ENCODE data around the gene RFLNA. TPM values are rescaled to one million over a fixed set of nuclear protein-coding genes. Genes with fewer than 3 reads are reported as not detected.

The RFLNA gene
- total and polyA plus RNA-seq, 2 of the 13 experiments (the other 11 are each of a cell fraction or from before 2014, with no cell fraction given): not detected

GRCh38 chr12:124247331-124247730 lies 47.6 kb upstream of the RFLNA start:
- ChIA-PET CTCF (ENCODE audit: low intra/inter-chr PET ratio, low total read pairs) (no interaction called here), POLR2A (no interaction called here)
- intact Hi-C loops (cut with micrococcal nuclease; ENCODE audit: unreplicated experiment) (no loop called here), in situ Hi-C loops (cut with HindIII; ENCODE audit: extremely low pct_ligation_motif_present, low pct_unique_long_range_greater_than_20kb) (no loop called here)
- WGBS (ENCODE audit: low lambda C conversion rate): 13% methylated on average over 2 of the region's 2 CpGs
- no peaks in the 10 kb centered on the region for H3K79me2 ChIP-seq (ENCODE audit: insufficient read depth, low read length)
- H3K4me2 ChIP-seq (ENCODE audit: low read depth, low read length): no peak overlapping the region
- no peak overlapping the region for H3K4me3 ChIP-seq (replicated peaks in 1 of 3; ENCODE audit: insufficient read depth in 1 of 3, low read depth in 2 of 3, low read length in 3 of 3)
- ATAC-seq (no peak), DNase-seq (ENCODE audit: low spot score) (no peak), FAIRE-seq (no peak)
- no TSS peak for BruUV-seq (replicated peaks)
- H3K27ac ChIP-seq (ENCODE audit: extremely low read length, insufficient read depth, low read length): no peak overlapping the region
- peaks cover 8% of the 10 kb centered on the region for H3K4me1 ChIP-seq (ENCODE audit: insufficient read depth, low read length)
- TF ChIP-seq TBP (CRISPR knock-in tag; IDR thresholded peaks at IDR 0.05): no peak
- TF ChIP-seq SMYD3 (CRISPR knock-in tag; IDR thresholded peaks at IDR 0.05): no peak
- no peak for TF ChIP-seq ZNF709 (CRISPR knock-in tag; IDR thresholded peaks at IDR 0.05)
- no peak for TF ChIP-seq PTBP1 (IDR thresholded peaks at IDR 0.05; ENCODE audit: low read depth, low read length, poor library complexity, severe bottlenecking)
- no peak for TF ChIP-seq SNAI1 (CRISPR knock-in tag; IDR thresholded peaks at IDR 0.05; ENCODE audit: borderline replicate concordance)
- TF ChIP-seq ZXDC (CRISPR knock-in tag; IDR thresholded peaks at IDR 0.05): no peak
- no peaks in the 10 kb centered on the region for H3K36me3 ChIP-seq (replicated peaks in 1 of 2; ENCODE audit: control insufficient read depth in 1 of 2, insufficient read depth in 2 of 2, low read length in 2 of 2)
- H4K20me1 ChIP-seq (ENCODE audit: insufficient read depth, low read length): no peaks in the 10 kb centered on the region
- H3K9ac ChIP-seq (ENCODE audit: insufficient read depth, low read depth, low read length): no peak overlapping the region
- peaks cover 0 to 26% of the 10 kb centered on the region in 2 experiments; a peak in 2 of 5 replicates for H3K27me3 ChIP-seq (ENCODE audit: control insufficient read depth in 1 of 2, insufficient read depth in 2 of 2, low read length in 2 of 2)
- H3K9me3 ChIP-seq (ENCODE audit: low read length): no peaks in the 10 kb centered on the region
- no peak overlapping the region for H2AFZ ChIP-seq (ENCODE audit: low read length)
